ENCODE results near the gene TBC1D23. TPM values are rescaled to one million over a fixed set of nuclear protein-coding genes. Genes with fewer than 3 reads are reported as not detected.
A peak's percentile ranks its signal among the peaks of the same experiment; 100 is the strongest.

Gene TBC1D23
- total and polyA plus RNA-seq, 9 of the 15 experiments (the other 6 are each of a cell fraction or from before 2014, with no cell fraction given) = 23.4 to 85.8 (median 43.7) TPM

DNA sequence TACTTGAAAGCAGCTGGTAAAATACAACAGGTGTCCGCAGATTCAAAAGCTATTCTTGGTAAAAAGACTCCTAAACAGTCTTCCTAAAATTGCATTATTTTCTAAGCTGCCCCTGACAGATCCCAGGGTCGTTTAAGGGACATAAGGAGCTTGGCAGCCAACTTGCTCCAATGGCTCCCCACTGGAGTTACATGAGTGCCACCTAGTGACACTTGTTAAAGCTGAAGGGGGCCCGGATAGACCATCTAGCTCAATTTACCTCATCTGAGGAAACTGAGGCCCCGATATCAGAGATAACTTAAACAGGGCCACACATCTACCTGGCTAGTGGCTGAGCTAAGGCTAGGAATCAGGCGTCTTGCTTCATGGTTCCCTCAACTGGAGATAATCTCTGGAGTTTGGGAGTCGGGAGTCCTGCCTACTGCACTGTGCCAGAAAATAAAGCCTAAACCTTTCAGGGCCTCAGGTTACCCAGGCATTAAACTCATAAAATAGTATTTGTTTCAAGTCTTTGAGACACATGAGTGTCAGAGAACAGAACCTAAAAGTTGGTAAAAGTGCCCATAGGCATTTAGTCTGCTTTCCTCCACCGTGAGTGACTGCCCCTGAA lies 6.5 kb upstream of the TBC1D23 start (continued):
- TF ChIP-seq, protein P1, sequence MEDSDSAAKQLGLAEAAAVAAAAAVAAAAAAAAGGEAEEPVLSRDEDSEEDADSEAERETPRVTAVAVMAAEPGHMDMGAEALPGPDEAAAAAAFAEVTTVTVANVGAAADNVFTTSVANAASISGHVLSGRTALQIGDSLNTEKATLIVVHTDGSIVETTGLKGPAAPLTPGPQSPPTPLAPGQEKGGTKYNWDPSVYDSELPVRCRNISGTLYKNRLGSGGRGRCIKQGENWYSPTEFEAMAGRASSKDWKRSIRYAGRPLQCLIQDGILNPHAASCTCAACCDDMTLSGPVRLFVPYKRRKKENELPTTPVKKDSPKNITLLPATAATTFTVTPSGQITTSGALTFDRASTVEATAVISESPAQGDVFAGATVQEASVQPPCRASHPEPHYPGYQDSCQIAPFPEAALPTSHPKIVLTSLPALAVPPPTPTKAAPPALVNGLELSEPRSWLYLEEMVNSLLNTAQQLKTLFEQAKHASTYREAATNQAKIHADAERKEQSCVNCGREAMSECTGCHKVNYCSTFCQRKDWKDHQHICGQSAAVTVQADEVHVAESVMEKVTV (CRISPR knock-in tag; IDR thresholded peaks at IDR 0.05) = peak; percentile 79
- TF ChIP-seq HMG20A (CRISPR knock-in tag; conservative IDR thresholded peaks at IDR 0.05) (no peak), NUFIP1 (IDR thresholded peaks at IDR 0.05; ENCODE audit: partially characterized antibody) (no peak), RAD21 (CRISPR knock-in tag; conservative IDR thresholded peaks at IDR 0.05 in 1 of 2, IDR thresholded peaks at IDR 0.05 in 1 of 2) (peak; percentile 89 to 93), TCF15 (CRISPR knock-in tag; IDR thresholded peaks at IDR 0.05) (no peak), ZHX1 (conservative IDR thresholded peaks at IDR 0.05; ENCODE audit: low read length) (no peak), PRMT5 (CRISPR knock-in tag; IDR thresholded peaks at IDR 0.05) (no peak)
- TF ChIP-seq, protein P2, sequence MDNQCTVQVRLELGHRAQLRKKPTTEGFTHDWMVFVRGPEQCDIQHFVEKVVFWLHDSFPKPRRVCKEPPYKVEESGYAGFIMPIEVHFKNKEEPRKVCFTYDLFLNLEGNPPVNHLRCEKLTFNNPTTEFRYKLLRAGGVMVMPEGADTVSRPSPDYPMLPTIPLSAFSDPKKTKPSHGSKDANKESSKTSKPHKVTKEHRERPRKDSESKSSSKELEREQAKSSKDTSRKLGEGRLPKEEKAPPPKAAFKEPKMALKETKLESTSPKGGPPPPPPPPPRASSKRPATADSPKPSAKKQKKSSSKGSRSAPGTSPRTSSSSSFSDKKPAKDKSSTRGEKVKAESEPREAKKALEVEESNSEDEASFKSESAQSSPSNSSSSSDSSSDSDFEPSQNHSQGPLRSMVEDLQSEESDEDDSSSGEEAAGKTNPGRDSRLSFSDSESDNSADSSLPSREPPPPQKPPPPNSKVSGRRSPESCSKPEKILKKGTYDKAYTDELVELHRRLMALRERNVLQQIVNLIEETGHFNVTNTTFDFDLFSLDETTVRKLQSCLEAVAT (IDR thresholded peaks at IDR 0.05) = no peak
- TF ChIP-seq, protein P3, sequence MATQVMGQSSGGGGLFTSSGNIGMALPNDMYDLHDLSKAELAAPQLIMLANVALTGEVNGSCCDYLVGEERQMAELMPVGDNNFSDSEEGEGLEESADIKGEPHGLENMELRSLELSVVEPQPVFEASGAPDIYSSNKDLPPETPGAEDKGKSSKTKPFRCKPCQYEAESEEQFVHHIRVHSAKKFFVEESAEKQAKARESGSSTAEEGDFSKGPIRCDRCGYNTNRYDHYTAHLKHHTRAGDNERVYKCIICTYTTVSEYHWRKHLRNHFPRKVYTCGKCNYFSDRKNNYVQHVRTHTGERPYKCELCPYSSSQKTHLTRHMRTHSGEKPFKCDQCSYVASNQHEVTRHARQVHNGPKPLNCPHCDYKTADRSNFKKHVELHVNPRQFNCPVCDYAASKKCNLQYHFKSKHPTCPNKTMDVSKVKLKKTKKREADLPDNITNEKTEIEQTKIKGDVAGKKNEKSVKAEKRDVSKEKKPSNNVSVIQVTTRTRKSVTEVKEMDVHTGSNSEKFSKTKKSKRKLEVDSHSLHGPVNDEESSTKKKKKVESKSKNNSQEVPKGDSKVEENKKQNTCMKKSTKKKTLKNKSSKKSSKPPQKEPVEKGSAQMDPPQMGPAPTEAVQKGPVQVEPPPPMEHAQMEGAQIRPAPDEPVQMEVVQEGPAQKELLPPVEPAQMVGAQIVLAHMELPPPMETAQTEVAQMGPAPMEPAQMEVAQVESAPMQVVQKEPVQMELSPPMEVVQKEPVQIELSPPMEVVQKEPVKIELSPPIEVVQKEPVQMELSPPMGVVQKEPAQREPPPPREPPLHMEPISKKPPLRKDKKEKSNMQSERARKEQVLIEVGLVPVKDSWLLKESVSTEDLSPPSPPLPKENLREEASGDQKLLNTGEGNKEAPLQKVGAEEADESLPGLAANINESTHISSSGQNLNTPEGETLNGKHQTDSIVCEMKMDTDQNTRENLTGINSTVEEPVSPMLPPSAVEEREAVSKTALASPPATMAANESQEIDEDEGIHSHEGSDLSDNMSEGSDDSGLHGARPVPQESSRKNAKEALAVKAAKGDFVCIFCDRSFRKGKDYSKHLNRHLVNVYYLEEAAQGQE (IDR thresholded peaks at IDR 0.05; ENCODE audit: borderline replicate concordance) = peak; percentile 84
- TF ChIP-seq, protein P3 (CRISPR knock-in tag; IDR thresholded peaks at IDR 0.05; ENCODE audit: low read depth) = no peak
- TF ChIP-seq, protein P4, sequence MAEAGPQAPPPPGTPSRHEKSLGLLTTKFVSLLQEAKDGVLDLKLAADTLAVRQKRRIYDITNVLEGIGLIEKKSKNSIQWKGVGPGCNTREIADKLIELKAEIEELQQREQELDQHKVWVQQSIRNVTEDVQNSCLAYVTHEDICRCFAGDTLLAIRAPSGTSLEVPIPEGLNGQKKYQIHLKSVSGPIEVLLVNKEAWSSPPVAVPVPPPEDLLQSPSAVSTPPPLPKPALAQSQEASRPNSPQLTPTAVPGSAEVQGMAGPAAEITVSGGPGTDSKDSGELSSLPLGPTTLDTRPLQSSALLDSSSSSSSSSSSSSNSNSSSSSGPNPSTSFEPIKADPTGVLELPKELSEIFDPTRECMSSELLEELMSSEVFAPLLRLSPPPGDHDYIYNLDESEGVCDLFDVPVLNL (CRISPR knock-in tag; IDR thresholded peaks at IDR 0.05; ENCODE audit: low read depth) = no peak

Data from K562 (cell line).